IMR-90 (cell line): ENCODE results near the gene TACC2. TPM values are rescaled to one million over a fixed set of nuclear protein-coding genes. Genes with fewer than 3 reads are reported as not detected.

Experiments used
- ATAC-seq: fragments of 200-7000 bp; cut with Tn5 transposase; 2 replicates; pipeline ENCODE4 v1.9.1; 2020; ENCODE audit warnings: low read depth, mild to moderate bottlenecking, moderate library complexity
- BruUV-seq: library from RNA; stranded (reverse); fragments of 400-500 nt; replicated peaks from 2 replicates; lab custom pipeline; 2021; lab: Mats Ljungman, UMichigan
- CTCF ChIA-PET: fragments of 300-600 bp; formaldehyde crosslinking; extraction: SDS; loops from one replicate; lab custom pipeline; 2021; ENCODE audit warnings: antibody characterized with exemption; lab: Yijun Ruan, JAX
- POLR2A ChIA-PET: fragments of 300-600 bp; sonication (Branson Sonifier 250); formaldehyde crosslinking; loops from one replicate; lab custom pipeline; 2022; ENCODE audit warnings: antibody characterized with exemption; ENCODE audit not compliant: unreplicated experiment; lab: Charles Lee
- DNase-seq: peaks from one replicate; pipeline ENCODE4 v3.0.0; 2013
- H2AFZ ChIP-seq: replicated peaks from 2 replicates; pipeline ENCODE3; 2013; ENCODE audit warnings: low read length, mild to moderate bottlenecking; ENCODE audit not compliant: poor library complexity
- H2AK5ac ChIP-seq: 2 replicates; pipeline ENCODE4 v1.6.1; 2013; ENCODE audit warnings: low read depth, low read length, inconsistent platforms
- H2AK9ac ChIP-seq: replicated peaks from 2 replicates; pipeline ENCODE3; 2013; ENCODE audit warnings: mild to moderate bottlenecking, low read depth, low read length, moderate library complexity; ENCODE audit not compliant: poor library complexity
- H2BK120ac ChIP-seq: 2 replicates; pipeline ENCODE4 v1.6.1; 2013; ENCODE audit warnings: low read depth, low read length, inconsistent platforms
- H2BK15ac ChIP-seq: 3 replicates; pipeline ENCODE4 v1.6.1; 2013; ENCODE audit warnings: low read depth, low read length, inconsistent platforms
- H2BK20ac ChIP-seq: 2 replicates; pipeline ENCODE4 v1.6.1; 2013; ENCODE audit warnings: low read depth, mild to moderate bottlenecking, inconsistent platforms, low read length, moderate library complexity
- H2BK5ac ChIP-seq: 2 replicates; pipeline ENCODE4 v1.6.1; 2013; ENCODE audit warnings: mild to moderate bottlenecking, low read depth, low read length, inconsistent platforms; ENCODE audit not compliant: poor library complexity, severe bottlenecking
- H3K14ac ChIP-seq: replicated peaks from 2 replicates; pipeline ENCODE4 v1.6.1; 2013; ENCODE audit warnings: low read depth, low read length, inconsistent platforms
- H3K18ac ChIP-seq: 2 replicates; pipeline ENCODE4 v1.6.1; 2013; ENCODE audit warnings: low read depth, low read length, control low read depth
- H3K23ac ChIP-seq: 2 replicates; pipeline ENCODE4 v1.6.1; 2013; ENCODE audit warnings: low read depth, low read length, inconsistent platforms
- H3K27ac ChIP-seq: 2 replicates; pipeline ENCODE4 v1.5.1; 2013; ENCODE audit warnings: mild to moderate bottlenecking, control low read depth, low read length; ENCODE audit not compliant: insufficient read depth
- H3K27me3 ChIP-seq: 2 replicates; pipeline ENCODE4 v1.6.1; 2013; ENCODE audit warnings: low read length; ENCODE audit not compliant: control insufficient read depth, insufficient read depth
- H3K36me3 ChIP-seq: 2 replicates; pipeline ENCODE4 v1.6.1; 2013; ENCODE audit warnings: low read length, mixed read lengths; ENCODE audit not compliant: control insufficient read depth, insufficient read depth
- H3K4ac ChIP-seq: 2 replicates; pipeline ENCODE4 v1.6.1; 2013; ENCODE audit warnings: low read depth, low read length, inconsistent platforms
- H3K4me1 ChIP-seq: 2 replicates; pipeline ENCODE4 v1.6.1; 2013; ENCODE audit warnings: low read length, mixed read lengths; ENCODE audit not compliant: control insufficient read depth, insufficient read depth
- H3K4me2 ChIP-seq: 2 replicates; pipeline ENCODE4 v1.6.1; 2013; ENCODE audit warnings: low read depth, mild to moderate bottlenecking, control low read depth, low read length, moderate library complexity
- H3K4me3 ChIP-seq: 2 replicates; pipeline ENCODE4 v1.5.1; 2013; ENCODE audit warnings: low read depth, mild to moderate bottlenecking, control low read depth, low read length, moderate library complexity; ENCODE audit not compliant: insufficient read depth
- H3K56ac ChIP-seq: 2 replicates; pipeline ENCODE4 v1.6.1; 2013; ENCODE audit warnings: low read length, inconsistent platforms; ENCODE audit not compliant: insufficient read depth; ENCODE audit errors: extremely low read depth
- H3K79me1 ChIP-seq, 2 experiments: 2 replicates each; pipeline ENCODE4 v1.6.1; 2013; ENCODE audit warnings: low read length in 2 of 2, inconsistent platforms in 1 of 2, low read depth in 1 of 2
- H3K9ac ChIP-seq: 2 replicates; pipeline ENCODE4 v1.6.1; 2013; ENCODE audit warnings: low read depth, low read length, control low read depth
- H3K9me1 ChIP-seq: 2 replicates; pipeline ENCODE4 v1.6.1; 2013; ENCODE audit warnings: low read length, inconsistent platforms; ENCODE audit not compliant: insufficient read depth
- H3K9me3 ChIP-seq: 2 replicates; pipeline ENCODE4 v1.6.1; 2013; ENCODE audit warnings: low read length; ENCODE audit not compliant: control insufficient read depth, insufficient read depth
- H4K20me1 ChIP-seq: 2 replicates; pipeline ENCODE4 v1.6.1; 2013; ENCODE audit warnings: low read length, inconsistent platforms; ENCODE audit not compliant: insufficient read depth
- H4K5ac ChIP-seq: 2 replicates; pipeline ENCODE4 v1.6.1; 2013; ENCODE audit warnings: mild to moderate bottlenecking, low read depth, low read length, control low read depth
- H4K8ac ChIP-seq, 2 experiments: 2 replicates each; pipeline ENCODE4 v1.6.1; 2013; ENCODE audit warnings: low read depth in 2 of 2, low read length in 2 of 2, control low read depth in 1 of 2, inconsistent platforms in 1 of 2
- H4K91ac ChIP-seq: 2 replicates; pipeline ENCODE4 v1.6.1; 2013; ENCODE audit warnings: low read depth, low read length, inconsistent platforms; ENCODE audit not compliant: insufficient read depth
- BHLHE40 ChIP-seq: fragments of 150-350 bp; IDR thresholded peaks from 2 replicates; pipeline ENCODE4 v1.6.1; 2016; ENCODE audit warnings: mild to moderate bottlenecking, low read depth, low read length
- CEBPB ChIP-seq: IDR thresholded peaks from 2 replicates; pipeline ENCODE4 v1.6.1; 2012; ENCODE audit warnings: low read depth, low read length, improper control_type of control experiment
- CHD1 ChIP-seq: IDR thresholded peaks from 2 replicates; pipeline ENCODE4 v1.6.1; 2012; ENCODE audit warnings: low read depth, low read length, improper control_type of control experiment
- FOS ChIP-seq: fragments of 150-350 bp; IDR thresholded peaks from 2 replicates; pipeline ENCODE4 v1.6.1; 2016; ENCODE audit warnings: low read depth, low read length
- MAFK ChIP-seq: IDR thresholded peaks from 2 replicates; pipeline ENCODE4 v1.6.1; 2012; ENCODE audit warnings: low read depth, low read length, improper control_type of control experiment
- MAZ ChIP-seq: IDR thresholded peaks from 2 replicates; pipeline ENCODE4 v1.6.1; 2012; ENCODE audit warnings: low read depth, mild to moderate bottlenecking, low read length, improper control_type of control experiment, moderate library complexity, borderline replicate concordance
- MXI1 ChIP-seq: IDR thresholded peaks from 2 replicates; pipeline ENCODE4 v1.6.1; 2012; ENCODE audit warnings: low read depth, mild to moderate bottlenecking, low read length, moderate library complexity, borderline replicate concordance
- NFE2L2 ChIP-seq: fragments of 150-350 bp; IDR thresholded peaks from 2 replicates; pipeline ENCODE4 v1.6.1; 2016; ENCODE audit warnings: low read depth, mild to moderate bottlenecking, low read length
- POLR2A ChIP-seq: IDR thresholded peaks from 2 replicates; pipeline ENCODE4 v1.6.1; 2012; ENCODE audit warnings: mild to moderate bottlenecking, low read depth, low read length
- RCOR1 ChIP-seq: IDR thresholded peaks from 2 replicates; pipeline ENCODE4 v1.6.1; 2012; ENCODE audit warnings: mild to moderate bottlenecking, low read length, improper control_type of control experiment; ENCODE audit not compliant: insufficient replicate concordance
- RFX5 ChIP-seq: IDR thresholded peaks from 2 replicates; pipeline ENCODE4 v1.8.0; 2012; ENCODE audit warnings: low read depth, mild to moderate bottlenecking, low read length, moderate library complexity
- SMC3 ChIP-seq: fragments of 150-350 bp; IDR thresholded peaks from 2 replicates; pipeline ENCODE4 v1.6.1; 2016; ENCODE audit warnings: low read depth, mild to moderate bottlenecking, antibody characterized with exemption, low read length, moderate library complexity
- WGBS, 2 experiments: methylation state at CpG; one replicate each; pipeline versions ENCODE4 v1.1.5 to v1.1.7; 2013; ENCODE audit warnings: missing lambda C conversion rate in 2 of 2; ENCODE audit not compliant: insufficient read length in 1 of 2; ENCODE audit errors: extremely low coverage in 2 of 2; 5-methylcytosine and 5-hydroxymethylcytosine counted together
- dilution Hi-C: fragments of 300-500 bp; cut with HindIII; formaldehyde crosslinking; loops from one replicate; pipeline ENCODE4 v1.14.3; 2018; ENCODE audit warnings: low sequenced_read_pairs; ENCODE audit not compliant: unreplicated experiment
- in situ Hi-C: fragments of 300-500 bp; cut with MboI; formaldehyde crosslinking; loops from 3 replicates; pipeline ENCODE4 v1.14.3; 2019; ENCODE audit warnings: low sequenced_read_pairs, inconsistent platforms, mixed read lengths
- intact Hi-C: fragments of 100-400 bp; cut with micrococcal nuclease; formaldehyde crosslinking; loops from 2 replicates; pipeline ENCODE4 v1.10.0; 2022
- polyA plus RNA-seq, 3 experiments: library from polyadenylated mRNA; depleted of rRNA; stranded (reverse); fragments of >200 nt; gene quantifications; 2 replicates each; pipeline ENCODE4 v1.2.3, GENCODE V29; 2012; ENCODE audit warnings: low replicate concordance in 1 of 3
- total RNA-seq: library from RNA; depleted of rRNA; stranded (reverse); fragments of >200 nt; gene quantifications from 2 replicates; pipeline ENCODE4 v1.2.3, GENCODE V29; 2012
- TF ChIP-seq, protein P1 (sequence below): fragments of 150-350 bp; IDR thresholded peaks from 2 replicates; pipeline ENCODE4 v1.6.1; 2017; ENCODE audit warnings: mild to moderate bottlenecking, antibody characterized with exemption, low read length, low read depth
- TF ChIP-seq, protein P2 (sequence below): fragments of 150-350 bp; IDR thresholded peaks from 2 replicates; pipeline ENCODE4 v1.6.1; 2016; ENCODE audit warnings: low read depth, mild to moderate bottlenecking, low read length, moderate library complexity, borderline replicate concordance

Gene TACC2
- total and polyA plus RNA-seq, 2 of the 4 experiments (the other 2 are of a cell fraction): 2.9 to 15.4 TPM

DNA sequence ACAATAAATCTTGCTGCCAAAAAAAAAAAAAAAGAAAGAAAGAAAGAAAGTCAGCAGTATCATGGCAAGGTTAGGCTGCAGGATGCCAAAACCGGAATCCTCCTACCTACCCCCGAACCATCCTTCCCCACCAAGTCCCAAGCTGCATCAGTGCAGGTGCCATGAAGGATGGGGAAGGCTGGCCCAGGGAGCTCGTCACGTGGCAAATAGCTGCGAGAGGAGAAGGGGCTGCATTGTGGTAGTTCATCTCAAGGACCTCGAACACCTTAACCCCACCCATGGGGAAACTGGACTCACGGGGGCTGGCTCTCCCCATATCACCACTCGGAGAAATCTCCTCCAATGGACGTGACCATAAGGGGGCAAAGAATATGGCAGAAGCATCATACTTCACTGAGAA, 86.2 kb downstream of the TACC2 start:
- Histone ChIP-seq H2BK5ac (no peak overlapping the region), H3K4me3 (no peak overlapping the region), H3K4me2 (no peak overlapping the region), H2BK120ac (no peak overlapping the region), H3K9ac (no peak overlapping the region), H3K9me1 (no peaks in the 10 kb centered on the region), H2BK20ac (no peak overlapping the region), H3K14ac (no peak overlapping the region), H3K56ac (no peak overlapping the region), H3K27me3 (peaks cover 4% of the 10 kb centered on the region), H2BK15ac (no peak overlapping the region), H4K8ac (no peak overlapping the region), H3K4me1 (no peaks in the 10 kb centered on the region), H3K36me3 (no peaks in the 10 kb centered on the region), H4K91ac (no peak overlapping the region), H3K4ac (no peak overlapping the region), H2AK5ac (no peak overlapping the region), H3K18ac (no peak overlapping the region), H3K79me1 (no peaks in the 10 kb centered on the region), H3K27ac (no peak overlapping the region), H4K20me1 (no peaks in the 10 kb centered on the region), H2AK9ac (no peak overlapping the region), H3K23ac (no peak overlapping the region), H2AFZ (no peak overlapping the region), H4K5ac (no peak overlapping the region), H3K9me3 (no peaks in the 10 kb centered on the region)
- intact Hi-C loops (no loop called here), in situ Hi-C loops (no loop called here), dilution Hi-C loops (no loop called here)
- ATAC-seq (no peak), DNase-seq (no peak)
- TF ChIP-seq MXI1: no peak
- TF ChIP-seq FOS: no peak
- TF ChIP-seq SMC3: no peak
- TF ChIP-seq, protein P1, sequence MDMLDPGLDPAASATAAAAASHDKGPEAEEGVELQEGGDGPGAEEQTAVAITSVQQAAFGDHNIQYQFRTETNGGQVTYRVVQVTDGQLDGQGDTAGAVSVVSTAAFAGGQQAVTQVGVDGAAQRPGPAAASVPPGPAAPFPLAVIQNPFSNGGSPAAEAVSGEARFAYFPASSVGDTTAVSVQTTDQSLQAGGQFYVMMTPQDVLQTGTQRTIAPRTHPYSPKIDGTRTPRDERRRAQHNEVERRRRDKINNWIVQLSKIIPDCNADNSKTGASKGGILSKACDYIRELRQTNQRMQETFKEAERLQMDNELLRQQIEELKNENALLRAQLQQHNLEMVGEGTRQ: no peak
- TF ChIP-seq CEBPB: no peak
- no peak for TF ChIP-seq MAFK
- TF ChIP-seq RFX5: no peak
- TF ChIP-seq, protein P2, sequence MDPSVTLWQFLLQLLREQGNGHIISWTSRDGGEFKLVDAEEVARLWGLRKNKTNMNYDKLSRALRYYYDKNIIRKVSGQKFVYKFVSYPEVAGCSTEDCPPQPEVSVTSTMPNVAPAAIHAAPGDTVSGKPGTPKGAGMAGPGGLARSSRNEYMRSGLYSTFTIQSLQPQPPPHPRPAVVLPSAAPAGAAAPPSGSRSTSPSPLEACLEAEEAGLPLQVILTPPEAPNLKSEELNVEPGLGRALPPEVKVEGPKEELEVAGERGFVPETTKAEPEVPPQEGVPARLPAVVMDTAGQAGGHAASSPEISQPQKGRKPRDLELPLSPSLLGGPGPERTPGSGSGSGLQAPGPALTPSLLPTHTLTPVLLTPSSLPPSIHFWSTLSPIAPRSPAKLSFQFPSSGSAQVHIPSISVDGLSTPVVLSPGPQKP: no peak
- TF ChIP-seq MAZ: no peak
- TF ChIP-seq BHLHE40: no peak
- TF ChIP-seq NFE2L2: no peak
- no peak for TF ChIP-seq RCOR1
- no peak for TF ChIP-seq CHD1
- TF ChIP-seq POLR2A: no peak
- WGBS, 2 experiments: no CpG with 5 or more reads among the region's 9 CpGs
- no TSS peak for BruUV-seq
- ChIA-PET POLR2A (no interaction called here), CTCF (interaction anchor here (0.6 kb wide), 1 partner anchor 24 kb away, joined by 3 read pairs; no protein-coding TSS in a partner anchor)
